ENCODE results near the gene MAGI2. TPM values are rescaled to one million over a fixed set of nuclear protein-coding genes. Genes with fewer than 3 reads are reported as not detected.

The MAGI2 gene
- total and polyA plus RNA-seq, 2 of the 13 experiments (the other 11 are each of a cell fraction or from before 2014, with no cell fraction given) = 1.5 to 3.8 TPM

DNA sequence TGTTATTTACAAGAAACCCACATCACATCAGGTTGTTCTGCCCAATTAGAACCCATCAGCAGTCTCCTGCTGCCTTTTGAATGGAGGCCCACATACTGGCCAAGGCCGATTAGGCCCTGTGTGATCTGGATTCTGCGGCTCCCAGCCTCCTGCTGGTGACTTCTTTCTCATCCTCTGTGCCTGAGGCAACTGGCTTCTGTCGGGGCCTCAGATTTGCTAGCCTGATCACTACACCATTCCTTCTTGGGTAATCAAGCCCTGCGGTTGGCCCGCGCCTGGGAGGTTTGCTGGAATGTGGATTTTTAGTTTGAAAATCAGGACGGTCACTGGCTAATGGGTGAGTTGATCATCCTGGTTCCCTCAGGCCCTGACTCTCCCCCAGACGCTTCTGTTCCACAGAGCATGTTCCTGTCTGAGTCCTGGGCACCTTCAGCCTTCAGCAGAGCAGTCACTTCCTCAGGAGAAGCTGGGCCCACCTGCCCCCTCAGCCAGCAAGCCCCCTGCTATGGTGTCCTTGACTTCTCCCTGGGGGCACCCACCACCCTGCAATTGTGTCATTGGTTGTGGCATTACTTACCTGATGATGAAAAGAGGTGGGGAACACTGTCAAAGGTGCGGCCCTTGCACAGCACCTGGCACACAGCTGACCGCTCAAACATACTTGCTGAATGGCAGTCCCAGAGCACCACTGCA is 1447.3 kb downstream of the MAGI2 start:
- Histone ChIP-seq H4K20me1 (ENCODE audit: insufficient read depth, low read length) (no peaks in the 10 kb centered on the region), H3K9me3 (ENCODE audit: low read length) (no peaks in the 10 kb centered on the region), H3K27me3 (ENCODE audit: control insufficient read depth in 1 of 2, insufficient read depth in 2 of 2, low read length in 2 of 2) (peaks cover 0 to 6% of the 10 kb centered on the region in 2 experiments; a peak in 1 of 5 replicates), H3K4me2 (ENCODE audit: low read depth, low read length) (no peak overlapping the region), H3K27ac (ENCODE audit: extremely low read length, insufficient read depth, low read length) (no peak overlapping the region), H3K4me1 (ENCODE audit: insufficient read depth, low read length) (peaks cover 9% of the 10 kb centered on the region; the same call in 1 of the 2 replicates), H3K4me3 (replicated peaks in 1 of 3; ENCODE audit: insufficient read depth in 1 of 3, low read depth in 2 of 3, low read length in 3 of 3) (no peak overlapping the region), H2AFZ (ENCODE audit: low read length) (no peak overlapping the region), H3K9ac (ENCODE audit: insufficient read depth, low read depth, low read length) (no peak overlapping the region), H3K36me3 (replicated peaks in 1 of 2; ENCODE audit: control insufficient read depth in 1 of 2, insufficient read depth in 2 of 2, low read length in 2 of 2) (no peaks in the 10 kb centered on the region), H3K79me2 (ENCODE audit: insufficient read depth, low read length) (no peaks in the 10 kb centered on the region)
- 57% methylated on average over 9 of the region's 10 CpGs for WGBS (ENCODE audit: low lambda C conversion rate)
- no peak for DNase-seq (ENCODE audit: low spot score)
- POLR2A ChIA-PET = no interaction called here
- intact Hi-C loops (cut with micrococcal nuclease; ENCODE audit: unreplicated experiment) = no loop called here
- BruUV-seq (replicated peaks) = no TSS peak
- CTCF ChIA-PET (ENCODE audit: low intra/inter-chr PET ratio, low total read pairs) = no interaction called here
- in situ Hi-C loops (cut with HindIII; ENCODE audit: extremely low pct_ligation_motif_present, low pct_unique_long_range_greater_than_20kb) = no loop called here
- FAIRE-seq = no peak
- TF ChIP-seq, protein P1, sequence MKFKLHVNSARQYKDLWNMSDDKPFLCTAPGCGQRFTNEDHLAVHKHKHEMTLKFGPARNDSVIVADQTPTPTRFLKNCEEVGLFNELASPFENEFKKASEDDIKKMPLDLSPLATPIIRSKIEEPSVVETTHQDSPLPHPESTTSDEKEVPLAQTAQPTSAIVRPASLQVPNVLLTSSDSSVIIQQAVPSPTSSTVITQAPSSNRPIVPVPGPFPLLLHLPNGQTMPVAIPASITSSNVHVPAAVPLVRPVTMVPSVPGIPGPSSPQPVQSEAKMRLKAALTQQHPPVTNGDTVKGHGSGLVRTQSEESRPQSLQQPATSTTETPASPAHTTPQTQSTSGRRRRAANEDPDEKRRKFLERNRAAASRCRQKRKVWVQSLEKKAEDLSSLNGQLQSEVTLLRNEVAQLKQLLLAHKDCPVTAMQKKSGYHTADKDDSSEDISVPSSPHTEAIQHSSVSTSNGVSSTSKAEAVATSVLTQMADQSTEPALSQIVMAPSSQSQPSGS (CRISPR knock-in tag; IDR thresholded peaks at IDR 0.05) = no peak
- no peak for TF ChIP-seq TCF7L2 (IDR thresholded peaks at IDR 0.05; ENCODE audit: low read depth, low read length)
- no peak for TF ChIP-seq EZH2 (conservative IDR thresholded peaks at IDR 0.05; ENCODE audit: low read depth, low read length)
- TF ChIP-seq, protein P2, sequence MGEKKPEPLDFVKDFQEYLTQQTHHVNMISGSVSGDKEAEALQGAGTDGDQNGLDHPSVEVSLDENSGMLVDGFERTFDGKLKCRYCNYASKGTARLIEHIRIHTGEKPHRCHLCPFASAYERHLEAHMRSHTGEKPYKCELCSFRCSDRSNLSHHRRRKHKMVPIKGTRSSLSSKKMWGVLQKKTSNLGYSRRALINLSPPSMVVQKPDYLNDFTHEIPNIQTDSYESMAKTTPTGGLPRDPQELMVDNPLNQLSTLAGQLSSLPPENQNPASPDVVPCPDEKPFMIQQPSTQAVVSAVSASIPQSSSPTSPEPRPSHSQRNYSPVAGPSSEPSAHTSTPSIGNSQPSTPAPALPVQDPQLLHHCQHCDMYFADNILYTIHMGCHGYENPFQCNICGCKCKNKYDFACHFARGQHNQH (CRISPR knock-in tag; IDR thresholded peaks at IDR 0.05) = no peak
- TF ChIP-seq, protein P3, sequence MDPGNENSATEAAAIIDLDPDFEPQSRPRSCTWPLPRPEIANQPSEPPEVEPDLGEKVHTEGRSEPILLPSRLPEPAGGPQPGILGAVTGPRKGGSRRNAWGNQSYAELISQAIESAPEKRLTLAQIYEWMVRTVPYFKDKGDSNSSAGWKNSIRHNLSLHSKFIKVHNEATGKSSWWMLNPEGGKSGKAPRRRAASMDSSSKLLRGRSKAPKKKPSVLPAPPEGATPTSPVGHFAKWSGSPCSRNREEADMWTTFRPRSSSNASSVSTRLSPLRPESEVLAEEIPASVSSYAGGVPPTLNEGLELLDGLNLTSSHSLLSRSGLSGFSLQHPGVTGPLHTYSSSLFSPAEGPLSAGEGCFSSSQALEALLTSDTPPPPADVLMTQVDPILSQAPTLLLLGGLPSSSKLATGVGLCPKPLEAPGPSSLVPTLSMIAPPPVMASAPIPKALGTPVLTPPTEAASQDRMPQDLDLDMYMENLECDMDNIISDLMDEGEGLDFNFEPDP (CRISPR knock-in tag; conservative IDR thresholded peaks at IDR 0.05) = no peak
- TF ChIP-seq BRCA1 (CRISPR knock-in tag; IDR thresholded peaks at IDR 0.05) = no peak
- TF ChIP-seq, protein P4, sequence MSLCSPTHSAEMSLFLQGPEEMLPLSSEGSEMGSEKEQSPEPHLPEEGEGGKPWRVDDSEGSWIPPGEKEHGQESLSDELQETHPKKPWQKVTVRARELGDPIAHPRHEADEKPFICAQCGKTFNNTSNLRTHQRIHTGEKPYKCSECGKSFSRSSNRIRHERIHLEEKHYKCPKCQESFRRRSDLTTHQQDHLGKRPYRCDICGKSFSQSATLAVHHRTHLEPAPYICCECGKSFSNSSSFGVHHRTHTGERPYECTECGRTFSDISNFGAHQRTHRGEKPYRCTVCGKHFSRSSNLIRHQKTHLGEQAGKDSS (CRISPR knock-in tag; IDR thresholded peaks at IDR 0.05; ENCODE audit: borderline replicate concordance, low read depth) = no peak
- no peak for TF ChIP-seq TBX3 (IDR thresholded peaks at IDR 0.05; ENCODE audit: borderline replicate concordance)
- TF ChIP-seq RORA (CRISPR knock-in tag; IDR thresholded peaks at IDR 0.05) = no peak
- TF ChIP-seq RAD51 (IDR thresholded peaks at IDR 0.05; ENCODE audit: borderline replicate concordance) = no peak
- TF ChIP-seq, protein P5, sequence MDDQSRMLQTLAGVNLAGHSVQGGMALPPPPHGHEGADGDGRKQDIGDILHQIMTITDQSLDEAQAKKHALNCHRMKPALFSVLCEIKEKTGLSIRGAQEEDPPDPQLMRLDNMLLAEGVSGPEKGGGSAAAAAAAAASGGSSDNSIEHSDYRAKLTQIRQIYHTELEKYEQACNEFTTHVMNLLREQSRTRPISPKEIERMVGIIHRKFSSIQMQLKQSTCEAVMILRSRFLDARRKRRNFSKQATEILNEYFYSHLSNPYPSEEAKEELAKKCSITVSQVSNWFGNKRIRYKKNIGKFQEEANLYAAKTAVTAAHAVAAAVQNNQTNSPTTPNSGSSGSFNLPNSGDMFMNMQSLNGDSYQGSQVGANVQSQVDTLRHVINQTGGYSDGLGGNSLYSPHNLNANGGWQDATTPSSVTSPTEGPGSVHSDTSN (CRISPR knock-in tag; IDR thresholded peaks at IDR 0.05; ENCODE audit: borderline replicate concordance) = no peak
- peak; percentile 65 for ATAC-seq
